Breast epithelium (tissue), 3 donors: Measurements from ENCODE around the gene TMPRSS6.

Experiments used
- CTCF ChIP-seq, 3 donors: fragments of 450-650 bp; IDR thresholded peaks; one replicate each; pipeline ENCODE4 v1.5.1; 2016 to 2017; ENCODE audit warnings: antibody characterized with exemption in 3 of 3, mild to moderate bottlenecking in 3 of 3, moderate library complexity in 3 of 3
- POLR2A ChIP-seq: fragments of 450-650 bp; IDR thresholded peaks from one replicate; pipeline ENCODE4 v1.6.1; 2016; ENCODE audit warnings: antibody characterized with exemption, mild to moderate bottlenecking, moderate library complexity

DNA sequence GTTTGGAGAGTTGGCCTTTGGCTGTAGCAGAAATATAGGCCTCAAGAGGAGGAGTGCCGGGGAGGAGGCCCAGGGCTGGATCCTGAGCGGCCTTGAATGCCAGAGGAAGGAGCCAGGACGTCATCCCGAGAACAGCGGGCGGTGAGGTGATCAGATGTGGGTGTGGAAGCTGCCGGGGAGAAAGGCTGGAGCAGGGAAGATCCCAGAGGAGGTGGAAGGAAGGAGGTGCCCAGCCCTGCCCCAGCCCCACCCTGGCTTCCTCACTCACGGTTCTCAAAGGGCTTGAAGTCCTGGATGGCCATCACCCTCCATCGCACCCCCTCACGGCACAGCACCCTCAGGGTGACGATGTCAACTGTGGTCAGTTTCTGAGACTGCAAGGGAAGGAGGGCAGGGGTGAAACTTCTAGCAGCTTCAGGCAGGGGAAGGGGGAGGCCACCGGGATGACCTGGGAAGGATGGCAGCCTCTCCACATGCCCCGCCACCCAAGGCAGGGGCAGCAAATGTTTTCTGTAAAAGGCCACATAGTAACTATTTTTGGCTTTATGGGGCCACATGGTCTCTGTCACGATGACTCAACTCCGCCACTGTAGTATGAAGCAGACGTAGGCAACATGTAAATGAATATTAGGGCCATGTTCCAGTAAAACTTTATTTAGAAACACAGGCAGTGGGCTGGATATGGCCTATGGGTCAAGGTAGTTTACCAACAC lies 29.5 kb upstream of the TMPRSS6 start:
- TF ChIP-seq CTCF (IDR thresholded peaks at IDR 0.05) (no peak), POLR2A (no peak)
